Trophoblast cell (in vitro differentiated cells and primary cell): ENCODE results near the gene KCNK3.

Experiments
- DNase-seq, 2 donors: peaks; one replicate each; pipeline ENCODE4 v3.0.0-alpha.2; 2016
- H2AFZ ChIP-seq: 2 replicates; pipeline ENCODE4 v1.6.1; 2013; ENCODE audit warnings: low read length, moderate library complexity, mild to moderate bottlenecking; ENCODE audit not compliant: insufficient read depth, poor library complexity
- H2AK5ac ChIP-seq: 2 replicates; pipeline ENCODE4 v1.6.1; 2013; ENCODE audit warnings: mild to moderate bottlenecking, low read length
- H2BK120ac ChIP-seq: 2 replicates; pipeline ENCODE4 v1.6.1; 2013; ENCODE audit warnings: low read length, mild to moderate bottlenecking, moderate library complexity; ENCODE audit not compliant: insufficient read depth, poor library complexity
- H2BK12ac ChIP-seq: 2 replicates; pipeline ENCODE4 v1.6.1; 2013; ENCODE audit warnings: mild to moderate bottlenecking, low read length, moderate library complexity
- H2BK5ac ChIP-seq: 2 replicates; pipeline ENCODE4 v1.6.1; 2013; ENCODE audit warnings: low read length, low read depth, moderate library complexity, mild to moderate bottlenecking; ENCODE audit not compliant: poor library complexity
- H3K14ac ChIP-seq: 2 replicates; pipeline ENCODE4 v1.6.1; 2013; ENCODE audit warnings: mild to moderate bottlenecking, low read length
- H3K18ac ChIP-seq: 2 replicates; pipeline ENCODE4 v1.6.1; 2013; ENCODE audit warnings: mild to moderate bottlenecking, low read length
- H3K23ac ChIP-seq: 2 replicates; pipeline ENCODE4 v1.6.1; 2013; ENCODE audit warnings: low read length
- H3K27ac ChIP-seq: 2 replicates; pipeline ENCODE4 v1.5.1; 2013; ENCODE audit warnings: low read depth, mild to moderate bottlenecking, inconsistent platforms, low read length, moderate library complexity
- H3K27me3 ChIP-seq: 2 replicates; pipeline ENCODE4 v1.6.1; 2013; ENCODE audit warnings: inconsistent platforms, mild to moderate bottlenecking, low read length, moderate library complexity; ENCODE audit not compliant: insufficient read depth
- H3K36me3 ChIP-seq, 2 experiments: 1 replicate in 1 of 2; 2 replicates in 1 of 2; pipeline ENCODE4 v1.6.1; 2013; ENCODE audit warnings: low read length in 2 of 2, mild to moderate bottlenecking in 2 of 2, moderate library complexity in 1 of 2; ENCODE audit not compliant: insufficient read depth in 2 of 2, control insufficient read depth in 1 of 2
- H3K4ac ChIP-seq: 2 replicates; pipeline ENCODE4 v1.6.1; 2013; ENCODE audit warnings: low read depth, mild to moderate bottlenecking, low read length, moderate library complexity
- H3K4me1 ChIP-seq, 2 experiments: 1 replicate in 1 of 2; 2 replicates in 1 of 2; pipeline ENCODE4 v1.6.1; 2013; ENCODE audit warnings: low read length in 2 of 2, mild to moderate bottlenecking in 2 of 2, moderate library complexity in 1 of 2; ENCODE audit not compliant: insufficient read depth in 2 of 2, control insufficient read depth in 1 of 2
- H3K4me2 ChIP-seq: 2 replicates; pipeline ENCODE4 v1.6.1; 2013; ENCODE audit warnings: inconsistent platforms, mild to moderate bottlenecking, low read length, moderate library complexity
- H3K4me3 ChIP-seq: 2 replicates; pipeline ENCODE4 v1.5.1; 2013; ENCODE audit warnings: mild to moderate bottlenecking, low read depth, low read length, inconsistent platforms
- H3K79me1 ChIP-seq: one replicate; pipeline ENCODE4 v1.6.1; 2013; ENCODE audit warnings: low read length
- H3K79me2 ChIP-seq: 2 replicates; pipeline ENCODE4 v1.6.1; 2013; ENCODE audit warnings: low read length, mild to moderate bottlenecking; ENCODE audit not compliant: control insufficient read depth, insufficient read depth, poor library complexity
- H3K9ac ChIP-seq: 2 replicates; pipeline ENCODE4 v1.6.1; 2013; ENCODE audit warnings: mild to moderate bottlenecking, low read length
- H3K9me3 ChIP-seq: 2 replicates; pipeline ENCODE4 v1.6.1; 2013; ENCODE audit warnings: low read depth, mild to moderate bottlenecking, control low read depth, inconsistent platforms, low read length; ENCODE audit not compliant: insufficient read depth
- H4K12ac ChIP-seq: 2 replicates; pipeline ENCODE4 v1.6.1; 2013; ENCODE audit warnings: low read depth, mild to moderate bottlenecking, low read length, moderate library complexity
- H4K8ac ChIP-seq: 2 replicates; pipeline ENCODE4 v1.6.1; 2013; ENCODE audit warnings: low read depth, mild to moderate bottlenecking, low read length, moderate library complexity
- H4K91ac ChIP-seq: one replicate; pipeline ENCODE4 v1.6.1; 2013; ENCODE audit warnings: low read depth, mild to moderate bottlenecking, low read length, moderate library complexity
- WGBS: extraction: QIAGEN DNeasy Blood & Tissue Kit; methylation state at CpG from one replicate; pipeline ENCODE4 v1.1.7; 2013; ENCODE audit warnings: missing lambda C conversion rate; ENCODE audit not compliant: insufficient read length, insufficient coverage; ENCODE audit errors: extremely low coverage; 5-methylcytosine and 5-hydroxymethylcytosine counted together

Gene KCNK3

GRCh38 chr2:26724784-26725520, 32.4 kb downstream of the KCNK3 start:
- no CpG with 5 or more reads among the region's 14 CpGs for WGBS
- H3K23ac ChIP-seq: no peak overlapping the region

DNA sequence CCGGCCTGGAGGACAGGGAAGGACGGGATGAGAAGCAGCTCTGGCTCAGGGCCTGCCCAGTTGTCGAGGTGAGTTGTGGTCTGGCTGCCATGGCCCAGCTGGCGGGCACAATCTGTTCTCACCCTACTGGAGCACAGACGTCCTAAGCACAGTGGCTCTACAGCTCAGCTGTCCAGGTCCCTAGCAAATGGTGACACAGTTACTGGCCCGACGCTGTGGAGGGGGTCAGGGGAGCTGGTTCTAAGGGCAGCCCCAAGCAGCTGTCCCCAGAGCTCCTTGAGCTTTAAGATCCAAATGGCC, 32.9 kb downstream of the KCNK3 start:
- H3K23ac ChIP-seq: no peak overlapping the region
- H3K79me2 ChIP-seq: no peaks in the 10 kb centered on the region
- H3K79me1 ChIP-seq: no peaks in the 10 kb centered on the region
- H3K4me1 ChIP-seq: no peaks in the 10 kb centered on the region
- no peak overlapping the region for H2AFZ ChIP-seq
- no peak overlapping the region for H4K12ac ChIP-seq
- H4K8ac ChIP-seq: no peak overlapping the region
- H3K36me3 ChIP-seq: no peaks in the 10 kb centered on the region
- no peak overlapping the region for H2AK5ac ChIP-seq
- no peak for DNase-seq
- H3K4ac ChIP-seq: no peak overlapping the region
- H3K14ac ChIP-seq: no peak overlapping the region
- H3K9ac ChIP-seq: no peak overlapping the region
- H3K27me3 ChIP-seq: no peaks in the 10 kb centered on the region
- H3K9me3 ChIP-seq: peaks cover 2% of the 10 kb centered on the region
- H3K4me3 ChIP-seq: no peak overlapping the region
- H4K91ac ChIP-seq: no peak overlapping the region
- H2BK5ac ChIP-seq: no peak overlapping the region
- no peak overlapping the region for H3K4me2 ChIP-seq
- no peak overlapping the region for H2BK12ac ChIP-seq
- no peak overlapping the region for H3K27ac ChIP-seq
- no peak overlapping the region for H3K18ac ChIP-seq
- WGBS: no CpG with 5 or more reads among the region's 7 CpGs
- H2BK120ac ChIP-seq: no peak overlapping the region

More at GRCh38 chr2:26724784-26725520, 32.4 kb downstream of the KCNK3 start:
- Histone ChIP-seq H3K79me1 (no peaks in the 10 kb centered on the region), H3K4me2 (no peak overlapping the region), H3K79me2 (no peaks in the 10 kb centered on the region), H3K14ac (no peak overlapping the region), H4K12ac (no peak overlapping the region), H2BK5ac (no peak overlapping the region), H3K4me3 (no peak overlapping the region), H4K91ac (no peak overlapping the region), H3K27me3 (no peaks in the 10 kb centered on the region), H2BK12ac (no peak overlapping the region), H2AFZ (no peak overlapping the region), H4K8ac (no peak overlapping the region), H3K9ac (no peak overlapping the region), H3K4ac (no peak overlapping the region), H3K4me1 (no peaks in the 10 kb centered on the region), H3K9me3 (peaks cover 2% of the 10 kb centered on the region), H3K27ac (no peak overlapping the region), H3K18ac (no peak overlapping the region), H3K36me3 (no peaks in the 10 kb centered on the region), H2AK5ac (no peak overlapping the region), H2BK120ac (no peak overlapping the region)
- DNase-seq: no peak

- H3K9me3 ChIP-seq: peaks cover 2% of the 10 kb centered on the region
- no peaks in the 10 kb centered on the region for H3K79me1 ChIP-seq
- no peaks in the 10 kb centered on the region for H3K27me3 ChIP-seq
- no peak overlapping the region for H3K4ac ChIP-seq
- no CpG with 5 or more reads among the region's 1 CpG for WGBS
- H2BK12ac ChIP-seq: no peak overlapping the region
- H3K23ac ChIP-seq: no peak overlapping the region
- no peak overlapping the region for H2BK5ac ChIP-seq
- H4K12ac ChIP-seq: no peak overlapping the region
- no peak overlapping the region for H3K27ac ChIP-seq
- H3K9ac ChIP-seq: no peak overlapping the region
- H3K4me2 ChIP-seq: no peak overlapping the region
- H4K91ac ChIP-seq: no peak overlapping the region
- H3K36me3 ChIP-seq: no peaks in the 10 kb centered on the region
- DNase-seq: no peak
- no peak overlapping the region for H2AFZ ChIP-seq
- no peak overlapping the region for H3K14ac ChIP-seq
- no peak overlapping the region for H2BK120ac ChIP-seq
- H3K4me1 ChIP-seq: no peaks in the 10 kb centered on the region
- H3K79me2 ChIP-seq: no peaks in the 10 kb centered on the region
- H2AK5ac ChIP-seq: no peak overlapping the region
- H3K4me3 ChIP-seq: no peak overlapping the region
- H4K8ac ChIP-seq: no peak overlapping the region
- no peak overlapping the region for H3K18ac ChIP-seq
These were observed 33.7 kb downstream of the KCNK3 start for GRCh38 chr2:26726228-26726627.

DNA sequence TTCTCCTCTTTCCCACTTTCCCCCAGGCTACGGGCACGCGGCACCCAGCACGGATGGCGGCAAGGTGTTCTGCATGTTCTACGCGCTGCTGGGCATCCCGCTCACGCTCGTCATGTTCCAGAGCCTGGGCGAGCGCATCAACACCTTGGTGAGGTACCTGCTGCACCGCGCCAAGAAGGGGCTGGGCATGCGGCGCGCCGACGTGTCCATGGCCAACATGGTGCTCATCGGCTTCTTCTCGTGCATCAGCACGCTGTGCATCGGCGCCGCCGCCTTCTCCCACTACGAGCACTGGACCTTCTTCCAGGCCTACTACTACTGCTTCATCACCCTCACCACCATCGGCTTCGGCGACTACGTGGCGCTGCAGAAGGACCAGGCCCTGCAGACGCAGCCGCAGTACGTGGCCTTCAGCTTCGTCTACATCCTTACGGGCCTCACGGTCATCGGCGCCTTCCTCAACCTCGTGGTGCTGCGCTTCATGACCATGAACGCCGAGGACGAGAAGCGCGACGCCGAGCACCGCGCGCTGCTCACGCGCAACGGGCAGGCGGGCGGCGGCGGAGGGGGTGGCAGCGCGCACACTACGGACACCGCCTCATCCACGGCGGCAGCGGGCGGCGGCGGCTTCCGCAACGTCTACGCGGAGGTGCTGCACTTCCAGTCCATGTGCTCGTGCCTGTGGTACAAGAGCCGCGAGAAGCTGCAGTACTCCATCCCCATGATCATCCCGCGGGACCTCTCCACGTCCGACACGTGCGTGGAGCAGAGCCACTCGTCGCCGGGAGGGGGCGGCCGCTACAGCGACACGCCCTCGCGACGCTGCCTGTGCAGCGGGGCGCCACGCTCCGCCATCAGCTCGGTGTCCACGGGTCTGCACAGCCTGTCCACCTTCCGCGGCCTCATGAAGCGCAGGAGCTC, 35.4 kb downstream of the KCNK3 start:
- Histone ChIP-seq H3K18ac (no peak overlapping the region), H3K9ac (no peak overlapping the region), H3K79me1 (no peaks in the 10 kb centered on the region), H3K27ac (no peak overlapping the region), H3K14ac (no peak overlapping the region), H3K4me3 (no peak overlapping the region), H2BK12ac (no peak overlapping the region), H3K36me3 (no peaks in the 10 kb centered on the region), H3K4me1 (no peaks in the 10 kb centered on the region), H4K12ac (no peak overlapping the region), H2BK5ac (no peak overlapping the region), H4K91ac (no peak overlapping the region), H2AFZ (no peak overlapping the region), H3K23ac (no peak overlapping the region), H2AK5ac (no peak overlapping the region), H3K27me3 (no peaks in the 10 kb centered on the region), H4K8ac (no peak overlapping the region), H2BK120ac (no peak overlapping the region), H3K9me3 (peaks cover 2% of the 10 kb centered on the region), H3K79me2 (no peaks in the 10 kb centered on the region), H3K4me2 (no peak overlapping the region), H3K4ac (no peak overlapping the region)
- peak in 1 of 2 donors; percentile 14 for DNase-seq
- whole genome bisulfite sequencing: no CpG with 5 or more reads among the region's 101 CpGs
